Transverse colon (tissue), 4 donors: ENCODE measurements around the gene RMDN2. TPM values are rescaled to one million over a fixed set of nuclear protein-coding genes. Genes with fewer than 3 reads are reported as not detected.

Experiments
- DNase-seq: peaks from one replicate; pipeline ENCODE4 v3.0.0-alpha.2; 2019
- H3K27ac ChIP-seq, 4 donors: fragments of 200-600 bp; sonication (generic); 2 replicates each; pipeline ENCODE4 v1.5.1; 2016 to 2018; ENCODE audit warnings: inconsistent platforms in 4 of 4
- H3K27me3 ChIP-seq: fragments of 200-600 bp; sonication (generic); 2 replicates; pipeline ENCODE4 v1.5.1; 2017; ENCODE audit warnings: inconsistent platforms
- H3K36me3 ChIP-seq, 4 donors: fragments of 200-600 bp; sonication (generic); 2 replicates each; pipeline ENCODE4 v1.5.1; 2017 to 2019; ENCODE audit warnings: inconsistent platforms in 4 of 4
- H3K4me1 ChIP-seq, 4 donors: fragments of 200-600 bp; sonication (generic); 2 replicates each; pipeline ENCODE4 v1.5.1; 2017 to 2020; ENCODE audit warnings: inconsistent platforms in 4 of 4
- H3K4me3 ChIP-seq, 4 donors: fragments of 200-600 bp; sonication (generic); 1 replicate in 1 of 4; 2 replicates in 3 of 4; pipeline versions ENCODE4 v1.5.1 to v1.6.1; 2017 to 2019; ENCODE audit warnings: inconsistent platforms in 4 of 4
- H3K9me3 ChIP-seq, 2 donors: fragments of 200-600 bp; sonication (generic); 2 replicates each; pipeline ENCODE4 v1.5.1; 2017 to 2019; ENCODE audit warnings: inconsistent platforms in 2 of 2
- CTCF ChIP-seq, 5 experiments: fragments of 200-600 bp in 3 of 5; fragments of 450-650 bp in 2 of 5; sonication (generic) in 3 of 5; IDR thresholded peaks; 1 replicate in 2 of 5; 2 replicates in 3 of 5; pipeline ENCODE4 v1.5.1; 2016 to 2017; ENCODE audit warnings: antibody characterized with exemption in 5 of 5, inconsistent platforms in 3 of 5, mild to moderate bottlenecking in 2 of 5, moderate library complexity in 1 of 5
- EP300 ChIP-seq: sonication (generic); formaldehyde crosslinking; IDR thresholded peaks from one replicate; pipeline ENCODE4 v1.6.1; 2017; ENCODE audit warnings: antibody characterized with exemption, low read depth
- POLR2A ChIP-seq: fragments of 450-650 bp; IDR thresholded peaks from one replicate; pipeline ENCODE4 v1.6.1; 2016; ENCODE audit warnings: antibody characterized with exemption, mild to moderate bottlenecking, moderate library complexity
- POLR2AphosphoS5 ChIP-seq, 3 donors: sonication (generic); formaldehyde crosslinking; IDR thresholded peaks; one replicate each; pipeline ENCODE4 v1.6.1; 2016; ENCODE audit warnings: antibody characterized with exemption in 3 of 3
- WGBS, 2 donors: methylation state at CpG; one replicate each; pipeline ENCODE4 v1.1.5; 2018; ENCODE audit warnings: low coverage in 1 of 2; 5-methylcytosine and 5-hydroxymethylcytosine counted together
- in situ Hi-C, 4 donors: fragments of 200-750 bp; cut with MboI; loops; one replicate each; pipeline versions ENCODE4 v1.15.0 to v1.15.1; 2017; ENCODE audit warnings: low sequenced_read_pairs in 3 of 4, low pct_ligation_motif_present in 1 of 4, low pct_unique_long_range_greater_than_20kb in 1 of 4
- intact Hi-C: fragments of 100-400 bp; cut with DNase I; formaldehyde crosslinking; loops from one replicate; pipeline ENCODE4 v1.15.1; 2023; ENCODE audit warnings: low total_unique reads
- total RNA-seq, 4 donors: library from RNA; depleted of rRNA; stranded (reverse); fragments of >200 nt; gene quantifications; one replicate each; pipeline ENCODE4 v1.1.0, GENCODE V29; 2016

Gene RMDN2
- total RNA-seq, 4 donors from 2014 or later = 12.3 to 48.3 (median 28.9) TPM

GRCh38 chr2:37877457-37878315 is 47.4 kb upstream of the RMDN2 start:
- 25 to 28% methylated on average over 12 of the region's 12 CpGs for WGBS, 2 donors
- no peaks in the 10 kb centered on the region for H3K27me3 ChIP-seq
- no peak overlapping the region for H3K27ac ChIP-seq
- in situ Hi-C loops = loop anchor here in 2 of 4 donors (25.0 kb wide), 1 partner anchor 715 kb away; the partner anchor contains the start of gene EIF2AK2 (in 2 of the 2)
- no peak overlapping the region for H3K4me3 ChIP-seq
- no peak for TF ChIP-seq EP300
- peak; percentile 68 to 85 (median 77) for TF ChIP-seq CTCF (IDR thresholded peaks at IDR 0.05)
- no peaks in the 10 kb centered on the region for H3K36me3 ChIP-seq
- intact Hi-C loops = loop anchor here (5.0 kb wide), 2 partner anchors 465 to 485 kb away; no protein-coding TSS in a partner anchor
- H3K4me1 ChIP-seq = peaks cover 0 to 4% (median 1%) of the 10 kb centered on the region in 4 donors
- no peaks in the 10 kb centered on the region for H3K9me3 ChIP-seq
- DNase-seq = no peak

DNA sequence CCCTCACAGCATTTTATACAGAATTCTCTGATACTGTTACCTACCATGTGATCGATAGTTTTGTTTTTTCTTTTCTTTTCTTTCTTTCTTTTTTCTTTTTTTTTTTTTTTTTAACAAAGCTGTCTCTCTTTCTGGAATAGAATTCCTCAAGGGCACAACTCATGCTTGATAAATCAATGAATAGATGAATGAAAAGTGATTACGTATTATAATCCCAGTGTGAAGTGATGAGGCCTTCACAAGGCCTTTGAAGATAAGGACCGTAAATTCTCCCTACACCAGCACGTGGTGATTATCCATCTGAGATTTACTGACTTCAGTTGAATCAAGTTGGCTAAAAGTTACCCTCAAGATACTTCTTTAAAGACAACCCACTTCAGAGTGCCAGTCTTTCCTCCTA is 46.6 kb upstream of the RMDN2 start:
- no peaks in the 10 kb centered on the region for H3K9me3 ChIP-seq
- H3K27ac ChIP-seq = no peak overlapping the region
- intact Hi-C loops = loop anchor here (5.0 kb wide), 2 partner anchors 466 to 486 kb away; no protein-coding TSS in a partner anchor
- H3K36me3 ChIP-seq = no peaks in the 10 kb centered on the region
- no peaks in the 10 kb centered on the region for H3K27me3 ChIP-seq
- no peak for TF ChIP-seq CTCF (IDR thresholded peaks at IDR 0.05)
- no peak for TF ChIP-seq EP300
- no peak for TF ChIP-seq POLR2AphosphoS5 (IDR thresholded peaks at IDR 0.05)
- TF ChIP-seq POLR2A = no peak
- in situ Hi-C loops = loop anchor here in 2 of 4 donors (25.0 kb wide), 1 partner anchor 716 kb away; the partner anchor contains the start of gene EIF2AK2 (in 2 of the 2)
- no peak overlapping the region for H3K4me3 ChIP-seq
- H3K4me1 ChIP-seq = peaks cover 0 to 4% (median 1%) of the 10 kb centered on the region in 4 donors
- 84 to 86% methylated on average over 3 of the region's 4 CpGs for WGBS, 2 donors
- DNase-seq = no peak

- TF ChIP-seq EP300 (no peak), CTCF (IDR thresholded peaks at IDR 0.05) (no peak), POLR2A (no peak), POLR2AphosphoS5 (IDR thresholded peaks at IDR 0.05) (no peak)
- DNase-seq = no peak
- H3K4me1 ChIP-seq = peaks cover 0 to 4% (median 1%) of the 10 kb centered on the region in 4 donors
- intact Hi-C loops = no loop called here
- H3K27me3 ChIP-seq = peaks cover 3% of the 10 kb centered on the region
- H3K36me3 ChIP-seq = no peaks in the 10 kb centered on the region
- no peak overlapping the region for H3K27ac ChIP-seq
- no peaks in the 10 kb centered on the region for H3K9me3 ChIP-seq
- no peak overlapping the region for H3K4me3 ChIP-seq
- in situ Hi-C loops = loop anchor here in 2 of 4 donors (25.0 kb wide), 1 partner anchor 718 kb away; the partner anchor contains the start of gene EIF2AK2 (in 2 of the 2)
- 74 to 76% methylated on average over 9 of the region's 9 CpGs for WGBS, 2 donors
Measured at GRCh38 chr2:37880551-37880950, 44.5 kb upstream of the RMDN2 start.

DNA sequence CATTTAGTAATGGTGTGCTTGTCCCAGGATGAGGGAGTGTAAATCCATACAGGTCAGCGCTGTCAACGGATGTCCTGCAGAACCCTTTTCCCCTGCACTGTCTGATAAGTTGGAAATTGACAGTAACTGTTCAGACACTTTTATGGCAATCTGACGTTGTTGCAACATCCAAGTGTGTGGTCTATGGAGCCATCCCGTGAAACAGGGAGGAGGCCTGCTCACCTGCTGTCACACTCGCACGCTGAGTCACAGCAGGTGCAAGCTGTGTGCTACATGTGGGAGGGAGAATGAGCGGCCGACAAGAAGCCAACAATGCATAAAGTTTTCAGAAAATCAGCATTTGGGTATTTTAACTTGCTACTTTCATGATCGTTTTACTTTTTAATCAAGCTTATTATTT is 43.7 kb upstream of the RMDN2 start:
- Histone ChIP-seq H3K36me3 (no peaks in the 10 kb centered on the region), H3K4me1 (peaks cover 0 to 4% (median 0%) of the 10 kb centered on the region in 4 donors), H3K9me3 (no peaks in the 10 kb centered on the region), H3K27me3 (peaks cover 3% of the 10 kb centered on the region), H3K27ac (no peak overlapping the region), H3K4me3 (no peak overlapping the region)
- intact Hi-C loops (no loop called here), in situ Hi-C loops (loop anchor here in 2 of 4 donors (25.0 kb wide), 1 partner anchor 719 kb away; the partner anchor contains the start of gene EIF2AK2 (in 2 of the 2))
- 65 to 68% methylated on average over 6 to 9 of the region's 9 CpGs for WGBS, 2 donors
- TF ChIP-seq CTCF (IDR thresholded peaks at IDR 0.05) (no peak), POLR2A (no peak), EP300 (no peak), POLR2AphosphoS5 (IDR thresholded peaks at IDR 0.05) (no peak)
- no peak for DNase-seq
